Astrocyte (in vitro differentiated cells and primary cell): ENCODE measurements around the gene IER2. TPM values are rescaled to one million over a fixed set of nuclear protein-coding genes. Genes with fewer than 3 reads are reported as not detected.

Experiments used
- DNase-seq: peaks from one replicate; pipeline ENCODE4 v3.0.0-alpha.2; 2010; ENCODE audit warnings: low read depth
- FAIRE-seq: peaks from 2 replicates; lab custom pipeline; 2011; peaks lifted over from hg19 to GRCh38; lab: Jason Lieb, UNC
- H2AFZ ChIP-seq: 2 replicates; pipeline ENCODE4 v1.6.0; 2012; ENCODE audit warnings: low read depth, low read length, inconsistent platforms
- H3K27ac ChIP-seq: 2 replicates; pipeline ENCODE4 v1.5.1; 2011; ENCODE audit warnings: low read depth, low read length, inconsistent platforms
- H3K27me3 ChIP-seq: 2 replicates; pipeline ENCODE4 v1.6.0; 2011; ENCODE audit warnings: low read length, inconsistent platforms; ENCODE audit not compliant: insufficient read depth
- H3K36me3 ChIP-seq: 2 replicates; pipeline ENCODE4 v1.5.1; 2011; ENCODE audit warnings: low read length, inconsistent platforms; ENCODE audit not compliant: insufficient read depth
- H3K4me1 ChIP-seq: 2 replicates; pipeline ENCODE4 v1.5.1; 2011; ENCODE audit warnings: low read length, inconsistent platforms; ENCODE audit not compliant: insufficient read depth
- H3K4me2 ChIP-seq: 2 replicates; pipeline ENCODE4 v1.6.0; 2012; ENCODE audit warnings: low read length, inconsistent platforms
- H3K4me3 ChIP-seq: 2 replicates; pipeline ENCODE4 v1.5.1; 2011; ENCODE audit warnings: low read depth, mild to moderate bottlenecking, low read length, inconsistent platforms; ENCODE audit not compliant: insufficient read depth
- H3K79me2 ChIP-seq: 2 replicates; pipeline ENCODE4 v1.6.0; 2012; ENCODE audit warnings: mild to moderate bottlenecking, low read length, inconsistent platforms; ENCODE audit not compliant: insufficient read depth
- H3K9ac ChIP-seq: 2 replicates; pipeline ENCODE4 v1.6.0; 2012; ENCODE audit warnings: mild to moderate bottlenecking, low read length, inconsistent platforms
- H3K9me3 ChIP-seq: 2 replicates; pipeline ENCODE4 v1.5.1; 2012; ENCODE audit warnings: low read depth, mild to moderate bottlenecking, low read length, inconsistent platforms; ENCODE audit not compliant: insufficient read depth
- H4K20me1 ChIP-seq: 2 replicates; pipeline ENCODE4 v1.6.0; 2012; ENCODE audit warnings: low read length, inconsistent platforms; ENCODE audit not compliant: insufficient read depth
- H3K27ac Mint-ChIP-seq: one replicate; pipeline ENCODE4 v1.8.0; 2021; ENCODE audit warnings: mild to moderate bottlenecking, mixed read lengths; ENCODE audit not compliant: unreplicated experiment
- H3K27me3 Mint-ChIP-seq: one replicate; pipeline ENCODE4 v1.8.0; 2021; ENCODE audit warnings: low read depth, mixed read lengths; ENCODE audit not compliant: unreplicated experiment
- H3K36me3 Mint-ChIP-seq: one replicate; pipeline ENCODE4 v1.8.0; 2021; ENCODE audit warnings: low read depth, mixed read lengths; ENCODE audit not compliant: unreplicated experiment
- H3K4me1 Mint-ChIP-seq: one replicate; pipeline ENCODE4 v1.8.0; 2021; ENCODE audit warnings: low read depth, mixed read lengths; ENCODE audit not compliant: unreplicated experiment
- H3K4me3 Mint-ChIP-seq: one replicate; pipeline ENCODE4 v1.8.0; 2021; ENCODE audit warnings: mild to moderate bottlenecking, moderate library complexity, mixed read lengths; ENCODE audit not compliant: unreplicated experiment
- H3K9me3 Mint-ChIP-seq: one replicate; pipeline ENCODE4 v1.8.0; 2021; ENCODE audit warnings: mild to moderate bottlenecking, mixed read lengths; ENCODE audit not compliant: unreplicated experiment
- CTCF ChIP-seq: IDR thresholded peaks from 2 replicates; pipeline ENCODE4 v1.5.1; 2011; ENCODE audit warnings: low read depth, mild to moderate bottlenecking, inconsistent platforms, low read length, moderate library complexity; ENCODE audit not compliant: insufficient read depth
- EZH2 ChIP-seq: IDR thresholded peaks from 2 replicates; pipeline ENCODE4 v1.6.1; 2012; ENCODE audit warnings: mild to moderate bottlenecking, low read length, inconsistent platforms; ENCODE audit not compliant: insufficient read depth
- total RNA-seq: library from RNA; stranded (reverse); gene quantifications from 2 replicates; pipeline ENCODE4 v1.2.1, GENCODE V29; 2021

IER2 gene
- total RNA-seq, 1 donor from 2014 or later, result 71.3 TPM

DNA sequence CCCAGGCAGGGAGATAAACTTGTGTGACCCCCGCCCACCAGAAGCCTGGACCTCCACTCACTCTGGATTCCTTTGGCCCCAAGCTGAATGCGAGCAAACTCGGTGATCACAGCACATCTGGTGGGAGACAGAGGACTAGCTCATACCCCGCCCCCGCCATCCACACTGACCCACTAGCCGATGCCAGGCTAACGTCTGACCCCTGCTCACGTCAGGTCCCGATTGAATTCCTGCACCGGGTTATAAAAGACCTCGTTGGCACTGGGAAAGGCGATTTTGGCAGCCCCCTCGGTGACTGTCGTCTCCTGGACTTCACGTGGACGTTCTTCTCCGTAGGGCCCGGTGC is 34.3 kb upstream of the IER2 start:
- Mint-ChIP-seq H3K9me3 (no peaks in the 10 kb centered on the region), H3K36me3 (no peaks in the 10 kb centered on the region), H3K27me3 (no peaks in the 10 kb centered on the region), H3K4me1 (peaks cover 25% of the 10 kb centered on the region), H3K4me3 (peak overlapping the region; percentile 98), H3K27ac (peak overlapping the region; percentile 98)
- Histone ChIP-seq H3K4me2 (peak overlapping the region; percentile 98), H3K27ac (peak overlapping the region; percentile 77), H3K4me3 (peak overlapping the region; percentile 94), H3K4me1 (peaks cover 40% of the 10 kb centered on the region), H3K27me3 (no peaks in the 10 kb centered on the region), H3K9me3 (no peaks in the 10 kb centered on the region), H3K79me2 (peaks cover 52% of the 10 kb centered on the region), H4K20me1 (peaks cover 22% of the 10 kb centered on the region), H3K9ac (peak overlapping the region; percentile 94), H2AFZ (peak overlapping the region; percentile 83), H3K36me3 (peaks cover 6% of the 10 kb centered on the region)
- FAIRE-seq (no peak), DNase-seq (no peak)
- TF ChIP-seq EZH2 (no peak), CTCF (no peak)

DNA sequence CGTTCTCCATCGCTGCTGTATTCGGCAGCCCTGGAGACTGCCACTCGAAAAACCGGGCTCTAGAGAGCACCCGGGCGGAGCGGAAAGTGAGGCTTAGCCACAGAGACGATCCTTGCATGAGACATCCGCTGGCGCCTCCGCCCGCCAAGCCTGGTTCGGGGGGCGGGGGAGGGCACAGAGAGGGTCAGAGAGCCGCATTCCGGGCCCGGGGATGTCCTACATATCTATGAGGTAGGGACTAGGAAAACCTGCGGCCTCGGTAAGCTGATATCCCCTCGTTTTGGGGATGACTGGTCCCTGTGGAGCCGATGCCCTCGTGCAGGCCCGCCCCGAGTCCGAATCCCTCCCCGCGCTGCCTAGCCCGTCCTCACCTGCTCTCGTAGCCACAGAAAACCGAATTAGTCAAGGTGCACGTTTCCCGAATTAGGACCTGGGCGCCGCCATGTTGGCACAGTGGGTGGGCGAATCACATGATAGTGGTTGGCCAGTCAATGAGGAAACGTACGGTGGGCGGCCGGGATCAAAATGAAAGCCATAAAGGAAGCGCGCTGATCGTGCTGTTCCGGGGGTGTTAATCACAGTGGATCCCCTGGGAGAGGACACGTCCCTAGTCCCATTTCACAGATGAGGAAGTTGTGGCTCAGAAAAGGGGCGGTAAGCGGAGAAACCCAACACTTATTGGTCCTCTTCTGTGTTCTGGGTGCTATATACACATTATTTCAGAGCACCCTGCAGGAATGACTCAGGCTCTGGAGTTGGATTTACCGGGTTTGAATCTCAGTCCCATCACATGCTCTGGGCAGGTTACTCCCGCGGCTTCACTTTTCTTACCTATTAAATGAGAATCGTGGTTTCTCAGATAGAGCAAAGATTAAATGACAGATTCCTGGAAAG is 33.7 kb upstream of the IER2 start, which contains the start of gene TRMT1:
Gene TRMT1 (minus strand): TSS at position 459 of the 894 bp plus-strand sequence. CDS start 341 bp downstream, at position 118.
- FAIRE-seq (no peak), DNase-seq (peak; percentile 92)
- no peaks in the 10 kb centered on the region for H3K27me3 Mint-ChIP-seq
- H3K27ac Mint-ChIP-seq, result peak within 1 kb of the TSS; percentile 98
- H3K36me3 Mint-ChIP-seq, result no peaks in the 10 kb centered on the region
- no peaks in the 10 kb centered on the region for H3K9me3 ChIP-seq
- peak within 1 kb of the TSS; percentile 98 for H3K4me3 Mint-ChIP-seq
- H3K27me3 ChIP-seq, result no peaks in the 10 kb centered on the region
- H3K4me2 ChIP-seq, result peak within 1 kb of the TSS; percentile 98
- H3K79me2 ChIP-seq, result peaks cover 58% of the 10 kb centered on the region
- H3K9ac ChIP-seq, result peak within 1 kb of the TSS; percentile 94
- H3K4me3 ChIP-seq, result peak within 1 kb of the TSS; percentile 94
- TF ChIP-seq CTCF (no peak), EZH2 (no peak)
- H3K4me1 ChIP-seq, result peaks cover 46% of the 10 kb centered on the region
- no peaks in the 10 kb centered on the region for H3K9me3 Mint-ChIP-seq
- H4K20me1 ChIP-seq, result peaks cover 28% of the 10 kb centered on the region
- peaks cover 6% of the 10 kb centered on the region for H3K36me3 ChIP-seq
- H3K27ac ChIP-seq, result peak within 1 kb of the TSS; percentile 77
- H2AFZ ChIP-seq, result peak within 1 kb of the TSS; percentile 83
- peaks cover 31% of the 10 kb centered on the region for H3K4me1 Mint-ChIP-seq
